IMR-90 (cell line): ENCODE results near the gene GATAD2A.

Experiments used
- BHLHE40 ChIP-seq: fragments of 150-350 bp; IDR thresholded peaks from 2 replicates; pipeline ENCODE4 v1.6.1; 2016; ENCODE audit warnings: mild to moderate bottlenecking, low read depth, low read length
- CEBPB ChIP-seq: IDR thresholded peaks from 2 replicates; pipeline ENCODE4 v1.6.1; 2012; ENCODE audit warnings: low read depth, low read length, improper control_type of control experiment
- CHD1 ChIP-seq: IDR thresholded peaks from 2 replicates; pipeline ENCODE4 v1.6.1; 2012; ENCODE audit warnings: low read depth, low read length, improper control_type of control experiment
- CTCF ChIP-seq: conservative IDR thresholded peaks from 2 replicates; pipeline ENCODE4 v1.5.1; 2012; ENCODE audit warnings: mild to moderate bottlenecking, low read depth, low read length, improper control_type of control experiment
- FOS ChIP-seq: fragments of 150-350 bp; IDR thresholded peaks from 2 replicates; pipeline ENCODE4 v1.6.1; 2016; ENCODE audit warnings: low read depth, low read length
- MAZ ChIP-seq: IDR thresholded peaks from 2 replicates; pipeline ENCODE4 v1.6.1; 2012; ENCODE audit warnings: low read depth, mild to moderate bottlenecking, low read length, improper control_type of control experiment, moderate library complexity, borderline replicate concordance
- MXI1 ChIP-seq: IDR thresholded peaks from 2 replicates; pipeline ENCODE4 v1.6.1; 2012; ENCODE audit warnings: low read depth, mild to moderate bottlenecking, low read length, moderate library complexity, borderline replicate concordance
- POLR2A ChIP-seq: IDR thresholded peaks from 2 replicates; pipeline ENCODE4 v1.6.1; 2012; ENCODE audit warnings: mild to moderate bottlenecking, low read depth, low read length
- RAD21 ChIP-seq: IDR thresholded peaks from 2 replicates; pipeline ENCODE4 v1.6.1; 2012; ENCODE audit warnings: low read length, improper control_type of control experiment
- USF2 ChIP-seq: fragments of 150-350 bp; IDR thresholded peaks from 2 replicates; pipeline ENCODE4 v1.6.1; 2017; ENCODE audit warnings: mild to moderate bottlenecking, antibody characterized with exemption, low read length, low read depth

GRCh38 chr19:19460258-19460731 is 54.8 kb downstream of the GATAD2A start:
- no peak for TF ChIP-seq CTCF
- no peak for TF ChIP-seq MXI1
- TF ChIP-seq RAD21 = no peak
- TF ChIP-seq POLR2A = no peak
- TF ChIP-seq MAZ = no peak
- no peak for TF ChIP-seq BHLHE40
- no peak for TF ChIP-seq USF2
- TF ChIP-seq CEBPB = peak; percentile 69
- TF ChIP-seq CHD1 = no peak
- TF ChIP-seq FOS = no peak
